Brain microvascular endothelial cell (primary cell): ENCODE data around the gene CLCN2.

Source experiments
- DNase-seq: peaks from one replicate; pipeline ENCODE4 v3.0.0-alpha.2; 2020
- H3K27ac ChIP-seq: fragments of 250-450 bp; sonication (Bioruptor Pico); 2 replicates; pipeline ENCODE4 v1.5.1; 2020; ENCODE audit warnings: mild to moderate bottlenecking, moderate library complexity
- H3K27me3 ChIP-seq: fragments of 250-450 bp; sonication (Bioruptor Pico); replicated peaks from 2 replicates; pipeline ENCODE4 v1.5.1; 2020; ENCODE audit warnings: mild to moderate bottlenecking
- H3K36me3 ChIP-seq: fragments of 250-450 bp; sonication (Bioruptor Pico); replicated peaks from 2 replicates; pipeline ENCODE4 v1.5.1; 2020; ENCODE audit warnings: mild to moderate bottlenecking
- H3K4me3 ChIP-seq: 2 replicates; pipeline ENCODE4 v1.5.1; 2011; ENCODE audit warnings: low read depth, mild to moderate bottlenecking, control low read depth, low read length, moderate library complexity
- CTCF ChIP-seq: IDR thresholded peaks from 2 replicates; pipeline ENCODE4 v1.5.1; 2011; ENCODE audit warnings: low read depth, mild to moderate bottlenecking, moderate library complexity, low read length, control low read depth, inconsistent platforms; ENCODE audit errors: missing control alignments
- in situ Hi-C: cut with HindIII; loops from 2 replicates; pipeline ENCODE4 v1.10.0; 2017; ENCODE audit warnings: low sequenced_read_pairs, low pct_ligation_motif_present

Gene CLCN2

GRCh38 chr3:184333190-184333589 lies 28.2 kb downstream of the CLCN2 start:
- DNase-seq = no peak
- H3K27ac ChIP-seq = peak overlapping the region; percentile 83
- no peak overlapping the region for H3K4me3 ChIP-seq
- TF ChIP-seq CTCF = no peak
- H3K36me3 ChIP-seq = peaks cover 72% of the 10 kb centered on the region
- H3K27me3 ChIP-seq = no peaks in the 10 kb centered on the region
- in situ Hi-C loops = no loop called here

- in situ Hi-C loops = no loop called here
- peaks cover 79% of the 10 kb centered on the region for H3K36me3 ChIP-seq
- H3K27me3 ChIP-seq = no peaks in the 10 kb centered on the region
- TF ChIP-seq CTCF = no peak
- H3K4me3 ChIP-seq = no peak overlapping the region
- DNase-seq = peak; percentile 93
- peak overlapping the region; percentile 83 for H3K27ac ChIP-seq
Measured at GRCh38 chr3:184332370-184333090, 28.9 kb downstream of the CLCN2 start.

- H3K36me3 ChIP-seq = peaks cover 98% of the 10 kb centered on the region
- no peak for DNase-seq
- no peak overlapping the region for H3K4me3 ChIP-seq
- no peak overlapping the region for H3K27ac ChIP-seq
- no peak for TF ChIP-seq CTCF
- in situ Hi-C loops = no loop called here
- H3K27me3 ChIP-seq = no peaks in the 10 kb centered on the region
Measured at GRCh38 chr3:184328516-184328915, 32.9 kb downstream of the CLCN2 start.

- no peak for TF ChIP-seq CTCF
- Histone ChIP-seq H3K4me3 (no peak overlapping the region), H3K36me3 (peaks cover 100% of the 10 kb centered on the region), H3K27ac (no peak overlapping the region), H3K27me3 (no peaks in the 10 kb centered on the region)
- DNase-seq = no peak
- in situ Hi-C loops = no loop called here
Measured at GRCh38 chr3:184327171-184327570, 34.2 kb downstream of the CLCN2 start.

GRCh38 chr3:184325715-184326369 lies 35.6 kb downstream of the CLCN2 start:
- Histone ChIP-seq H3K36me3 (peaks cover 100% of the 10 kb centered on the region), H3K27me3 (no peaks in the 10 kb centered on the region), H3K27ac (no peak overlapping the region), H3K4me3 (no peak overlapping the region)
- in situ Hi-C loops = no loop called here
- no peak for DNase-seq
- TF ChIP-seq CTCF = no peak
